Right lobe of liver (tissue), 6 donors: Measurements from ENCODE around the gene CLMN. TPM values are rescaled to one million over a fixed set of nuclear protein-coding genes. Genes with fewer than 3 reads are reported as not detected.

Experiments
- ATAC-seq, 4 donors: fragments of 200-7000 bp; cut with Tn5 transposase; one replicate each; pipeline ENCODE4 v1.9.1; 2020; ENCODE audit warnings: mild to moderate bottlenecking in 4 of 4, moderate library complexity in 4 of 4
- DNase-seq, 3 donors: peaks; one replicate each; pipeline ENCODE4 v3.0.0-alpha.2; 2020
- H3K27ac ChIP-seq, 3 donors: fragments of 200-600 bp; one replicate each; pipeline ENCODE4 v1.8.0; 2022
- H3K27me3 ChIP-seq, 2 donors: fragments of 200-600 bp; one replicate each; pipeline ENCODE4 v1.8.0; 2022
- H3K36me3 ChIP-seq, 4 donors: fragments of 200-600 bp; sonication (generic) in 1 of 4; one replicate each; pipeline versions ENCODE4 v1.5.1 to v1.8.0; 2017 to 2022; ENCODE audit warnings: control low read depth in 1 of 4
- H3K4me1 ChIP-seq, 4 donors: fragments of 200-600 bp; sonication (generic) in 1 of 4; one replicate each; pipeline versions ENCODE4 v1.5.1 to v1.8.0; 2017 to 2022; ENCODE audit warnings: control low read depth in 1 of 4
- H3K4me3 ChIP-seq, 3 donors: fragments of 200-600 bp; one replicate each; pipeline ENCODE4 v1.8.0; 2022
- H3K9me3 ChIP-seq, 4 donors: fragments of 200-600 bp; sonication (generic) in 1 of 4; one replicate each; pipeline versions ENCODE4 v1.5.1 to v1.8.0; 2017 to 2022; ENCODE audit warnings: control low read depth in 1 of 4
- CTCF ChIP-seq, 4 donors: fragments of 200-600 bp in 3 of 4; fragments of 450-650 bp in 1 of 4; IDR thresholded peaks; one replicate each; pipeline versions ENCODE4 v1.5.1 to v1.8.0; 2016 to 2022; ENCODE audit warnings: antibody characterized with exemption in 4 of 4, mild to moderate bottlenecking in 2 of 4
- POLR2A ChIP-seq: fragments of 450-650 bp; IDR thresholded peaks from one replicate; pipeline ENCODE4 v1.6.1; 2017; ENCODE audit warnings: antibody characterized with exemption, mild to moderate bottlenecking
- WGBS: methylation state at CpG from one replicate; pipeline ENCODE4 v1.1.6; 2018; ENCODE audit warnings: low coverage, low lambda C conversion rate; ENCODE audit not compliant: insufficient coverage; ENCODE audit errors: missing lambda C conversion rate; 5-methylcytosine and 5-hydroxymethylcytosine counted together
- intact Hi-C, 2 donors: fragments of 100-400 bp; cut with DNase I; formaldehyde crosslinking; loops; one replicate each; pipeline versions ENCODE4 v1.11.2 to v1.14.1; 2022
- total RNA-seq, 6 experiments: library from RNA; depleted of rRNA in 2 of 6; stranded (reverse); fragments of >200 nt in 2 of 6; fragmentation: NEBNext Ultra II Directional in 3 of 6; extraction: Animal tissue kit (Norgen Biotek cat#: 25700) in 3 of 6; gene quantifications; one replicate each; pipeline versions ENCODE4 v1.1.0 to v1.2.4, GENCODE V29; 2016 to 2023
- donor health status: DM: no; HTN: yes; CAD: no.
- donor health status: DM: no; HTN: no; CAD: no.
- donor health status: DM: no; HTN: no; CAD: no.
- donor health status: DM: no; HTN: yes; CAD: no.
- donor health status: DM: no; HTN: yes; CAD: no.

Gene CLMN
- total RNA-seq, 6 experiments from 2014 or later, result 18.4 to 91.8 (median 47.8) TPM

GRCh38 chr14:95183532-95184412, 135.9 kb downstream of the CLMN start:
- WGBS, result 9% methylated on average over 5 of the region's 6 CpGs
- DNase-seq (no peak), ATAC-seq (peak; percentile 40 to 61 (median 46))
- no peak for TF ChIP-seq CTCF (IDR thresholded peaks at IDR 0.05)
- TF ChIP-seq POLR2A, result no peak
- Histone ChIP-seq H3K4me3 (peak overlapping the region in 1 of 3 donors; percentile 5), H3K27me3 (no peaks in the 10 kb centered on the region), H3K36me3 (no peaks in the 10 kb centered on the region), H3K27ac (peak overlapping the region; percentile 50 to 91 (median 89)), H3K9me3 (no peaks in the 10 kb centered on the region), H3K4me1 (peaks cover 3 to 66% (median 31%) of the 10 kb centered on the region in 4 donors)
- intact Hi-C loops, result no loop called here

GRCh38 chr14:95183082-95183481, 136.6 kb downstream of the CLMN start:
- H3K27ac ChIP-seq, result peak overlapping the region; percentile 50 to 91 (median 89)
- H3K36me3 ChIP-seq, result no peaks in the 10 kb centered on the region
- no peak overlapping the region for H3K4me3 ChIP-seq
- DNase-seq (peak in 1 of 3 donors; percentile 66), ATAC-seq (peak; percentile 44 to 70 (median 54))
- intact Hi-C loops, result no loop called here
- H3K27me3 ChIP-seq, result no peaks in the 10 kb centered on the region
- no peaks in the 10 kb centered on the region for H3K9me3 ChIP-seq
- 0% methylated on average over 1 of the region's 1 CpG for WGBS
- H3K4me1 ChIP-seq, result peaks cover 3 to 66% (median 31%) of the 10 kb centered on the region in 4 donors
- TF ChIP-seq POLR2A (peak; percentile 16), CTCF (IDR thresholded peaks at IDR 0.05) (no peak)

- intact Hi-C loops, result no loop called here
Measured at GRCh38 chr14:95182379-95182778, 137.3 kb downstream of the CLMN start.

More at GRCh38 chr14:95182379-95182778, 137.3 kb downstream of the CLMN start:
- DNase-seq (no peak), ATAC-seq (peak in 1 of 4 donors; percentile 13)
- 60% methylated on average over 8 of the region's 8 CpGs for WGBS
- TF ChIP-seq CTCF (IDR thresholded peaks at IDR 0.05), result no peak
- H3K27ac ChIP-seq, result peak overlapping the region in 2 of 3 donors; percentile 89 to 91
- H3K27me3 ChIP-seq, result no peaks in the 10 kb centered on the region
- H3K36me3 ChIP-seq, result no peaks in the 10 kb centered on the region
- H3K9me3 ChIP-seq, result no peaks in the 10 kb centered on the region
- no peak overlapping the region for H3K4me3 ChIP-seq
- H3K4me1 ChIP-seq, result peaks cover 3 to 66% (median 31%) of the 10 kb centered on the region in 4 donors
